ENCODE measurements around the gene TUBGCP2. TPM values are rescaled to one million over a fixed set of nuclear protein-coding genes. Genes with fewer than 3 reads are reported as not detected.
A peak's percentile ranks its signal among the peaks of the same experiment; 100 is the strongest.

TUBGCP2 gene
- total and polyA plus RNA-seq, 2 of the 13 experiments (the other 11 are each of a cell fraction or from before 2014, with no cell fraction given) = 21.3 to 34.5 TPM

GRCh38 chr10:133350950-133351329 lies 42.3 kb upstream of the TUBGCP2 start (continued):
- 0 out of 2 replicates have a peak, but pooled peaks have one; percentile 3 for TF ChIP-seq ZNF687 (CRISPR knock-in tag; IDR thresholded peaks at IDR 0.05)

- no peak overlapping the region for H3K27ac ChIP-seq (ENCODE audit: extremely low read length, insufficient read depth, low read length)
- H3K9ac ChIP-seq (ENCODE audit: insufficient read depth, low read depth, low read length) = no peak overlapping the region
- BruUV-seq (replicated peaks) = no TSS peak
- intact Hi-C loops (cut with micrococcal nuclease; ENCODE audit: unreplicated experiment) (no loop called here), in situ Hi-C loops (cut with HindIII; ENCODE audit: extremely low pct_ligation_motif_present, low pct_unique_long_range_greater_than_20kb) (no loop called here)
- H3K4me2 ChIP-seq (ENCODE audit: low read depth, low read length) = no peak overlapping the region
- H2AFZ ChIP-seq (ENCODE audit: low read length) = no peak overlapping the region
- POLR2A ChIA-PET = no interaction called here
- DNase-seq (ENCODE audit: low spot score) = no peak
- CTCF ChIA-PET (ENCODE audit: low intra/inter-chr PET ratio, low total read pairs) = no interaction called here
- H3K27me3 ChIP-seq (ENCODE audit: control insufficient read depth in 1 of 2, insufficient read depth in 2 of 2, low read length in 2 of 2) = no peaks in the 10 kb centered on the region
- WGBS (ENCODE audit: low lambda C conversion rate) = 50% methylated on average over 2 of the region's 12 CpGs
- H3K79me2 ChIP-seq (ENCODE audit: insufficient read depth, low read length) = no peaks in the 10 kb centered on the region
- H3K4me1 ChIP-seq (ENCODE audit: insufficient read depth, low read length) = peaks cover 49% of the 10 kb centered on the region
- peaks cover 2 to 7% of the 10 kb centered on the region in 2 experiments; a peak in 2 of 5 replicates for H3K36me3 ChIP-seq (replicated peaks in 1 of 2; ENCODE audit: control insufficient read depth in 1 of 2, insufficient read depth in 2 of 2, low read length in 2 of 2)
- no peak for ATAC-seq
- H4K20me1 ChIP-seq (ENCODE audit: insufficient read depth, low read length) = peaks cover 13% of the 10 kb centered on the region; the same call in 1 of the 2 replicates
- H3K4me3 ChIP-seq (replicated peaks in 1 of 3; ENCODE audit: insufficient read depth in 1 of 3, low read depth in 2 of 3, low read length in 3 of 3) = no peak overlapping the region
- no peaks in the 10 kb centered on the region for H3K9me3 ChIP-seq (ENCODE audit: low read length)
- FAIRE-seq = no peak
- TF ChIP-seq ZFYVE20 (CRISPR knock-in tag; IDR thresholded peaks at IDR 0.05; ENCODE audit: borderline replicate concordance, low read depth) = no peak
- TF ChIP-seq BRCA1 (CRISPR knock-in tag; IDR thresholded peaks at IDR 0.05) = no peak
- no peak for TF ChIP-seq BRD4 (CRISPR knock-in tag; IDR thresholded peaks at IDR 0.05)
- no peak for TF ChIP-seq U2AF1 (optimal IDR thresholded peaks at IDR 0.05; ENCODE audit: low read depth, low read length)
- TF ChIP-seq RFX3 (CRISPR knock-in tag; IDR thresholded peaks at IDR 0.05) = no peak
- peak; percentile 11; the same call in 1 of the 2 replicates for TF ChIP-seq PAF1 (CRISPR knock-in tag; IDR thresholded peaks at IDR 0.05)
- no peak for TF ChIP-seq ATM (IDR thresholded peaks at IDR 0.05; ENCODE audit: borderline replicate concordance)
- TF ChIP-seq ZNF326 (CRISPR knock-in tag; IDR thresholded peaks at IDR 0.05; ENCODE audit: borderline replicate concordance) = no peak
- no peak for TF ChIP-seq ZNF788 (CRISPR knock-in tag; IDR thresholded peaks at IDR 0.05; ENCODE audit: borderline replicate concordance)
- no peak for TF ChIP-seq ZNF639 (CRISPR knock-in tag; conservative IDR thresholded peaks at IDR 0.05)
- peak; percentile 30; the same call in 1 of the 2 replicates for TF ChIP-seq GMEB1 (CRISPR knock-in tag; IDR thresholded peaks at IDR 0.05; ENCODE audit: borderline replicate concordance)
- TF ChIP-seq ZNF263 (CRISPR knock-in tag; IDR thresholded peaks at IDR 0.05) = peak; percentile 95
- peak; percentile 82 for TF ChIP-seq AGO2 (optimal IDR thresholded peaks at IDR 0.05; ENCODE audit: low read depth, low read length)
- peak; percentile 6; the same call in 1 of the 2 replicates for TF ChIP-seq ZFX (CRISPR knock-in tag; IDR thresholded peaks at IDR 0.05; ENCODE audit: low read depth)
- no peak for TF ChIP-seq CENPX (CRISPR knock-in tag; IDR thresholded peaks at IDR 0.05)
Measured at GRCh38 chr10:133350283-133350949, 41.7 kb upstream of the TUBGCP2 start.
